ENCODE measurements around the gene SMCO3. TPM values are rescaled to one million over a fixed set of nuclear protein-coding genes. Genes with fewer than 3 reads are reported as not detected.

SMCO3 gene
- total and polyA plus RNA-seq, 2 of the 13 experiments (the other 11 are each of a cell fraction or from before 2014, with no cell fraction given), result 0.29 to 0.42 TPM

GRCh38 chr12:14858513-14858912 is 44.5 kb upstream of the SMCO3 start:
- no peaks in the 10 kb centered on the region for H3K79me2 ChIP-seq (ENCODE audit: insufficient read depth, low read length)
- no peaks in the 10 kb centered on the region for H3K4me1 ChIP-seq (ENCODE audit: insufficient read depth, low read length)
- H3K9ac ChIP-seq (ENCODE audit: insufficient read depth, low read depth, low read length), result no peak overlapping the region
- no peak overlapping the region for H3K4me3 ChIP-seq (replicated peaks in 1 of 3; ENCODE audit: insufficient read depth in 1 of 3, low read depth in 2 of 3, low read length in 3 of 3)
- H3K27ac ChIP-seq (ENCODE audit: extremely low read length, insufficient read depth, low read length), result no peak overlapping the region
- H3K27me3 ChIP-seq (ENCODE audit: control insufficient read depth in 1 of 2, insufficient read depth in 2 of 2, low read length in 2 of 2), result no peaks in the 10 kb centered on the region
- ATAC-seq (no peak), DNase-seq (ENCODE audit: low spot score) (no peak), FAIRE-seq (no peak)
- H2AFZ ChIP-seq (ENCODE audit: low read length), result no peak overlapping the region
- WGBS (ENCODE audit: low lambda C conversion rate), result 21% methylated on average over 1 of the region's 1 CpG
- BruUV-seq (replicated peaks), result no TSS peak
- no peaks in the 10 kb centered on the region for H3K36me3 ChIP-seq (replicated peaks in 1 of 2; ENCODE audit: control insufficient read depth in 1 of 2, insufficient read depth in 2 of 2, low read length in 2 of 2)
- peaks cover 5% of the 10 kb centered on the region; the same call in 1 of the 2 replicates for H3K9me3 ChIP-seq (ENCODE audit: low read length)
- in situ Hi-C loops (cut with HindIII; ENCODE audit: extremely low pct_ligation_motif_present, low pct_unique_long_range_greater_than_20kb) (no loop called here), intact Hi-C loops (cut with micrococcal nuclease; ENCODE audit: unreplicated experiment) (no loop called here)
- H3K4me2 ChIP-seq (ENCODE audit: low read depth, low read length), result no peak overlapping the region
- H4K20me1 ChIP-seq (ENCODE audit: insufficient read depth, low read length), result no peaks in the 10 kb centered on the region
- POLR2A ChIA-PET, result no interaction called here
- CTCF ChIA-PET (ENCODE audit: low intra/inter-chr PET ratio, low total read pairs), result no interaction called here
- TF ChIP-seq KLF6 (CRISPR knock-in tag; IDR thresholded peaks at IDR 0.05) (no peak), CBX2 (IDR thresholded peaks at IDR 0.05; ENCODE audit: low read depth, low read length) (no peak), CBX2 (CRISPR knock-in tag; IDR thresholded peaks at IDR 0.05; ENCODE audit: low read depth) (no peak), ZNF513 (CRISPR knock-in tag; conservative IDR thresholded peaks at IDR 0.05) (no peak), ZNF256 (CRISPR knock-in tag; conservative IDR thresholded peaks at IDR 0.05) (no peak), RARG (CRISPR knock-in tag; IDR thresholded peaks at IDR 0.05; ENCODE audit: low read depth) (no peak), EP300 (IDR thresholded peaks at IDR 0.05; ENCODE audit: low read depth in 2 of 2, low read length in 2 of 2) (no peak), EP300 (CRISPR knock-in tag; IDR thresholded peaks at IDR 0.05; ENCODE audit: borderline replicate concordance) (no peak), U2AF2 (IDR thresholded peaks at IDR 0.05; ENCODE audit: low read depth, low read length) (no peak), FIP1L1 (IDR thresholded peaks at IDR 0.05; ENCODE audit: borderline replicate concordance, insufficient read depth, low read depth, low read length) (no peak)
